H9 (cell line): ENCODE data around the gene IRX2. TPM values are rescaled to one million over a fixed set of nuclear protein-coding genes. Genes with fewer than 3 reads are reported as not detected.

ENCODE experiments used
- DNase-seq: peaks from one replicate; pipeline ENCODE4 v3.0.0-alpha.2; 2017
- H2AFZ ChIP-seq: one replicate; pipeline ENCODE4 v1.6.1; 2013; ENCODE audit warnings: mild to moderate bottlenecking, low read length, control low read depth, moderate library complexity
- H2AK5ac ChIP-seq: 2 replicates; pipeline ENCODE4 v1.6.1; 2013; ENCODE audit warnings: low read length, control low read depth, mixed read lengths; ENCODE audit not compliant: insufficient read length
- H2BK120ac ChIP-seq: one replicate; pipeline ENCODE4 v1.6.1; 2013; ENCODE audit warnings: low read depth, mild to moderate bottlenecking, low read length, control low read depth, inconsistent platforms; ENCODE audit not compliant: poor library complexity, severe bottlenecking
- H2BK12ac ChIP-seq: 2 replicates; pipeline ENCODE4 v1.6.1; 2013; ENCODE audit warnings: low read length, control low read depth, mixed read lengths, low read depth; ENCODE audit not compliant: insufficient read length
- H2BK15ac ChIP-seq: 2 replicates; pipeline ENCODE4 v1.6.1; 2013; ENCODE audit warnings: low read depth, low read length, control low read depth
- H2BK20ac ChIP-seq: one replicate; pipeline ENCODE4 v1.6.1; 2013; ENCODE audit warnings: low read depth, mild to moderate bottlenecking, low read length, control low read depth, inconsistent platforms; ENCODE audit not compliant: poor library complexity, severe bottlenecking
- H2BK5ac ChIP-seq: 2 replicates; pipeline ENCODE4 v1.6.1; 2013; ENCODE audit warnings: low read length, control low read depth, mixed read lengths; ENCODE audit not compliant: insufficient read length
- H3K14ac ChIP-seq: 2 replicates; pipeline ENCODE4 v1.6.1; 2013; ENCODE audit warnings: low read length, control low read depth; ENCODE audit not compliant: insufficient read depth
- H3K18ac ChIP-seq: 2 replicates; pipeline ENCODE4 v1.6.1; 2013; ENCODE audit warnings: low read depth, mild to moderate bottlenecking, mixed read lengths, low read length, control low read depth; ENCODE audit not compliant: insufficient read length
- H3K23ac ChIP-seq: 2 replicates; pipeline ENCODE4 v1.6.1; 2013; ENCODE audit warnings: low read length, control low read depth, mixed read lengths, low read depth; ENCODE audit not compliant: insufficient read length
- H3K23me2 ChIP-seq: 2 replicates; pipeline ENCODE4 v1.6.1; 2013; ENCODE audit warnings: low read depth, mild to moderate bottlenecking, mixed read lengths, low read length, control low read depth; ENCODE audit not compliant: insufficient read length, poor library complexity, severe bottlenecking
- H3K27ac ChIP-seq: 2 replicates; pipeline ENCODE4 v1.5.1; 2013; ENCODE audit warnings: low read length, control low read depth, mixed read lengths, low read depth; ENCODE audit not compliant: insufficient read length
- H3K27me3 ChIP-seq: 2 replicates; pipeline ENCODE4 v1.6.1; 2013; ENCODE audit warnings: low read length, control low read depth, inconsistent platforms; ENCODE audit not compliant: insufficient read depth
- H3K4ac ChIP-seq: 2 replicates; pipeline ENCODE4 v1.6.1; 2013; ENCODE audit warnings: low read depth, mild to moderate bottlenecking, control low read depth, inconsistent platforms, low read length, moderate library complexity
- H3K4me1 ChIP-seq: 2 replicates; pipeline ENCODE4 v1.6.1; 2013; ENCODE audit warnings: low read length, control low read depth, inconsistent platforms; ENCODE audit not compliant: insufficient read depth
- H3K4me2 ChIP-seq: 2 replicates; pipeline ENCODE4 v1.6.1; 2013; ENCODE audit warnings: low read length, control low read depth, mixed read lengths; ENCODE audit not compliant: insufficient read length, insufficient read depth
- H3K56ac ChIP-seq: 2 replicates; pipeline ENCODE4 v1.6.1; 2013; ENCODE audit warnings: low read depth, mild to moderate bottlenecking, mixed read lengths, low read length, control low read depth; ENCODE audit not compliant: insufficient read length
- H3K79me1 ChIP-seq: 2 replicates; pipeline ENCODE4 v1.6.1; 2013; ENCODE audit warnings: low read depth, mild to moderate bottlenecking, moderate library complexity, low read length, control low read depth, inconsistent platforms; ENCODE audit not compliant: insufficient read depth, poor library complexity, severe bottlenecking
- H3K79me2 ChIP-seq: 2 replicates; pipeline ENCODE4 v1.6.1; 2013; ENCODE audit warnings: low read length, control low read depth, inconsistent platforms; ENCODE audit not compliant: insufficient read depth
- H3K9ac ChIP-seq: 2 replicates; pipeline ENCODE4 v1.6.1; 2013; ENCODE audit warnings: low read length, control low read depth, mixed read lengths; ENCODE audit not compliant: insufficient read length; ENCODE audit errors: extremely low read depth
- H3K9me3 ChIP-seq: one replicate; pipeline ENCODE4 v1.6.1; 2013; ENCODE audit warnings: low read depth, low read length, inconsistent platforms; ENCODE audit not compliant: control insufficient read depth
- H3T11ph ChIP-seq: one replicate; pipeline ENCODE4 v1.6.1; 2013; ENCODE audit warnings: mild to moderate bottlenecking, low read length, control low read depth, inconsistent platforms
- H4K20me1 ChIP-seq: one replicate; pipeline ENCODE4 v1.6.1; 2013; ENCODE audit not compliant: control insufficient read depth, insufficient read length, insufficient read depth
- H4K5ac ChIP-seq: 2 replicates; pipeline ENCODE4 v1.6.1; 2013; ENCODE audit warnings: low read depth, mild to moderate bottlenecking, mixed read lengths, low read length, control low read depth; ENCODE audit not compliant: insufficient read length
- H4K8ac ChIP-seq: replicated peaks from 2 replicates; pipeline ENCODE4 v1.6.1; 2013; ENCODE audit warnings: low read length, control low read depth, mixed read lengths, low read depth; ENCODE audit not compliant: insufficient read length
- H4K91ac ChIP-seq: 2 replicates; pipeline ENCODE4 v1.6.1; 2013; ENCODE audit warnings: low read depth, mild to moderate bottlenecking, moderate library complexity, mixed read lengths, low read length, control low read depth; ENCODE audit not compliant: insufficient read length
- H3K27ac Mint-ChIP-seq, 3 experiments: 2 replicates in 2 of 3; 3 replicates in 1 of 3; pipeline ENCODE4 v1.8.0; 2020 to 2021; ENCODE audit warnings: mixed read lengths in 3 of 3, mild to moderate bottlenecking in 1 of 3, moderate library complexity in 1 of 3
- H3K27me3 Mint-ChIP-seq: 2 replicates; pipeline ENCODE4 v1.8.0; 2021; ENCODE audit warnings: low read depth, mild to moderate bottlenecking, moderate library complexity, mixed read lengths
- H3K36me3 Mint-ChIP-seq, 3 experiments: 2 replicates in 2 of 3; 3 replicates in 1 of 3; pipeline ENCODE4 v1.8.0; 2020 to 2021; ENCODE audit warnings: low read depth in 3 of 3, mixed read lengths in 3 of 3; ENCODE audit not compliant: insufficient read depth in 1 of 3
- H3K4me1 Mint-ChIP-seq, 2 experiments: 2 replicates each; pipeline ENCODE4 v1.8.0; 2020; ENCODE audit warnings: mixed read lengths in 2 of 2
- H3K4me3 Mint-ChIP-seq, 2 experiments: 2 replicates in 1 of 2; 3 replicates in 1 of 2; pipeline ENCODE4 v1.8.0; 2020 to 2021; ENCODE audit warnings: mild to moderate bottlenecking in 2 of 2, mixed read lengths in 2 of 2, moderate library complexity in 1 of 2
- H3K9me3 Mint-ChIP-seq, 2 experiments: 2 replicates in 1 of 2; 3 replicates in 1 of 2; pipeline ENCODE4 v1.8.0; 2020; ENCODE audit warnings: mild to moderate bottlenecking in 2 of 2, mixed read lengths in 2 of 2, moderate library complexity in 1 of 2
- WGBS: extraction: QIAGEN DNeasy Blood & Tissue Kit; methylation state at CpG from one replicate; pipeline ENCODE4 v1.1.7; 2013; ENCODE audit warnings: missing lambda C conversion rate, low lambda C conversion rate, mixed read lengths; ENCODE audit not compliant: insufficient read length; ENCODE audit errors: extremely low coverage; 5-methylcytosine and 5-hydroxymethylcytosine counted together
- total RNA-seq: library from RNA; stranded (reverse); gene quantifications from 2 replicates; pipeline ENCODE4 v1.2.1, GENCODE V29; 2021
- TF ChIP-seq, protein P1 (sequence below): fragments of 200-600 bp; sonication (generic); conservative IDR thresholded peaks from 3 replicates; pipeline ENCODE4 v1.8.0; 2021; ENCODE audit warnings: antibody characterized with exemption, mild to moderate bottlenecking

Gene IRX2
- total RNA-seq, 1 experiment from 2014 or later, result 91.6 TPM

DNA sequence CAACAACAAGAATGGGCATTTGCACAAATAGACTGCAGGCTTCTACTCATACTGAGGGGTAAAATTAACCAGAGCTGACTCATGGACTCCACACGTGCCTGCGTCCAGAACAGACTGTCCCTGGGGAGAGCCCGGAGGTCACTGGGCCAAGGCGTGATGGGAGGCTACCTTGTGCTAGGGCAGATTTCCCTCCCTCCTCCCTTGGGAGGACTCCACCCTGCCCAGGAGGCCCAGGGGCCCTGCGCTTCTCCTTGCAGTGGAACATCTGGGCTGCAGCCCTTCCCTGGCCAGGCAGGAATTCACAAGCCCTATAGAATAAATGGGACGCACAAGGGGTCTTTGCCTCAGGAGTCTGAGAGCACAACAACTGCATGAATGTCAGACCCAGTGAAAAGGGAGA lies 35.6 kb downstream of the IRX2 start:
- Histone ChIP-seq H2BK5ac (no peak overlapping the region), H3K23me2 (no peaks in the 10 kb centered on the region), H2AFZ (no peak overlapping the region), H3K9ac (no peak overlapping the region), H3K27ac (no peak overlapping the region), H2BK20ac (no peak overlapping the region), H3K79me1 (no peaks in the 10 kb centered on the region), H2BK12ac (no peak overlapping the region), H3K4me2 (no peak overlapping the region), H3K4me1 (no peaks in the 10 kb centered on the region), H3K79me2 (no peaks in the 10 kb centered on the region), H2BK15ac (no peak overlapping the region), H2AK5ac (no peak overlapping the region), H3K9me3 (no peaks in the 10 kb centered on the region), H3K23ac (no peak overlapping the region), H4K91ac (no peak overlapping the region), H4K5ac (no peak overlapping the region), H3K56ac (no peak overlapping the region), H4K8ac (no peak overlapping the region), H2BK120ac (no peak overlapping the region), H3K14ac (no peak overlapping the region), H3K18ac (no peak overlapping the region), H3K27me3 (no peaks in the 10 kb centered on the region), H4K20me1 (no peaks in the 10 kb centered on the region), H3K4ac (no peak overlapping the region), H3T11ph (no peak overlapping the region)
- H3K4me1 Mint-ChIP-seq, result peaks cover 4 to 6% of the 10 kb centered on the region in 2 experiments; a peak in 3 of 4 replicates
- no CpG with 5 or more reads among the region's 6 CpGs for WGBS
- H3K4me3 Mint-ChIP-seq, result no peak overlapping the region
- no peaks in the 10 kb centered on the region for H3K9me3 Mint-ChIP-seq
- H3K36me3 Mint-ChIP-seq, result no peaks in the 10 kb centered on the region
- DNase-seq, result no peak
- TF ChIP-seq, protein P1, sequence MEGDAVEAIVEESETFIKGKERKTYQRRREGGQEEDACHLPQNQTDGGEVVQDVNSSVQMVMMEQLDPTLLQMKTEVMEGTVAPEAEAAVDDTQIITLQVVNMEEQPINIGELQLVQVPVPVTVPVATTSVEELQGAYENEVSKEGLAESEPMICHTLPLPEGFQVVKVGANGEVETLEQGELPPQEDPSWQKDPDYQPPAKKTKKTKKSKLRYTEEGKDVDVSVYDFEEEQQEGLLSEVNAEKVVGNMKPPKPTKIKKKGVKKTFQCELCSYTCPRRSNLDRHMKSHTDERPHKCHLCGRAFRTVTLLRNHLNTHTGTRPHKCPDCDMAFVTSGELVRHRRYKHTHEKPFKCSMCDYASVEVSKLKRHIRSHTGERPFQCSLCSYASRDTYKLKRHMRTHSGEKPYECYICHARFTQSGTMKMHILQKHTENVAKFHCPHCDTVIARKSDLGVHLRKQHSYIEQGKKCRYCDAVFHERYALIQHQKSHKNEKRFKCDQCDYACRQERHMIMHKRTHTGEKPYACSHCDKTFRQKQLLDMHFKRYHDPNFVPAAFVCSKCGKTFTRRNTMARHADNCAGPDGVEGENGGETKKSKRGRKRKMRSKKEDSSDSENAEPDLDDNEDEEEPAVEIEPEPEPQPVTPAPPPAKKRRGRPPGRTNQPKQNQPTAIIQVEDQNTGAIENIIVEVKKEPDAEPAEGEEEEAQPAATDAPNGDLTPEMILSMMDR, result no peak
- H3K27ac Mint-ChIP-seq, result no peak overlapping the region
- H3K27me3 Mint-ChIP-seq, result peaks cover 24% of the 10 kb centered on the region
